Myocyte (in vitro differentiated cells): Measurements from ENCODE around the gene ZNF318. TPM values are rescaled to one million over a fixed set of nuclear protein-coding genes. Genes with fewer than 3 reads are reported as not detected.
"Not testable (repeated sequence)": the region's sequence is repeated elsewhere in the genome, so short reads cannot be mapped to it uniquely, and the experiment has no call there.

Experiments
- DNase-seq: peaks from one replicate; pipeline ENCODE4 v3.0.0-alpha.2; 2012; ENCODE audit warnings: low read depth
- total RNA-seq: library from RNA; depleted of rRNA; stranded (reverse); fragments of >200 nt; gene quantifications from 2 replicates; pipeline ENCODE4 v1.2.3, GENCODE V29; 2014

The ZNF318 gene
- total RNA-seq, 1 donor from 2014 or later, result 14.4 TPM

DNA sequence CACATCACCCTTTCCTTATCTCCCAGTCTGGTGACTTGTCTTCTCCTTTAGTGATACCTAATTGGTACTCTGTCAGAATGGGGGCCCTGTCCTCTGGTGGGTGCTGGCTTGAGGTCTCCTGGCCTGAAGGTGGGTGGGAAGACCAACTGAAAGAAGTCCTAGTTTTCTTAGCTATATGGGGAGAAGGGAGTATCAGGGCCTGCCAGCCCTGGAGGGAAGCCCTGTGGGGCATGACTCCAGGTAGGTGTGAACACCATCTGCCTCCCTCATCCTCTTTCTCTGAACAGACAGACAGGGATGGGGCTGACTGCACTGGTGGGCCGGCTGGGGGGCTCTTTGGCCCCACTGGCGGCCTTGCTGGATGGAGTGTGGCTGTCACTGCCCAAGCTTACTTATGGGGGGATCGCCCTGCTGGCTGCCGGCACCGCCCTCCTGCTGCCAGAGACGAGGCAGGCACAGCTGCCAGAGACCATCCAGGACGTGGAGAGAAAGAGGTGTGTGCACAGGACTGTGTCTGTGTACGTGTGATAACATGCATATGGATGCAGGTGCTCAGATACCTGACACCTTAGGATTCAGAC is 65.6 kb downstream of the ZNF318 start:
- no peak for DNase-seq

DNA sequence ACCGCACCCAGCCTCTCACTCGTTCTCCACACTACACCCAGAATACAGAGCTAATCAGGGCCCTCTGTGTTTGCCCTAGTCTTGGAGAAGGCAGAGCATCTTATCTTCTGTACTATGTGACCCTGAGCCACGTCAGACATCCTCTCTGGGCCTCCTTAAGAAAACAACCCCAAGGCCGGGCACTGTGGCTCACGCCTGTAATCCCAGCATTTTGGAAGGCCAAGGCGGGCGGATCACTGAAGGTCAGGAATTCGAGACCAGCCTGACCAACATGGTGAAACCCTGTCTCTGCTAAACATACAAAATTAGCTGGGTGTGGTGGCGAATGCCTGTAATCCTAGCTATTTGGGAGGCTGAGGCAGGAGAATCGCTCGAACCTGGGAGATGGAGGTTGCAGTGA is 66.4 kb downstream of the ZNF318 start:
- DNase-seq, result not testable (repeated sequence)

DNA sequence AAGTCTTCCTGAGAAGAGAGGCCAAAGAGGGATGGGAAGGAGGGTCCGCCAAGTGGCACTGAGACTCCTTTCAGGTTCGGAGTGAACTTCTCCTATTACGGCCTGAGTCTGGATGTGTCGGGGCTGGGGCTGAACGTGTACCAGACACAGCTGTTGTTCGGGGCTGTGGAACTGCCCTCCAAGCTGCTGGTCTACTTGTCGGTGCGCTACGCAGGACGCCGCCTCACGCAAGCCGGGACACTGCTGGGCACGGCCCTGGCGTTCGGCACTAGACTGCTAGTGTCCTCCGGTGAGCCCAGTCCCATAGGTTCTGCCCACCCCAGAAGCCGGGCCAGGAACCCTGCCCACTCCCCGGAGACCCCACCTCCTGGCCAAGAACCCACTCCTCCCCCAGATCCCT is 67.3 kb downstream of the ZNF318 start:
- DNase-seq, result no peak

DNA sequence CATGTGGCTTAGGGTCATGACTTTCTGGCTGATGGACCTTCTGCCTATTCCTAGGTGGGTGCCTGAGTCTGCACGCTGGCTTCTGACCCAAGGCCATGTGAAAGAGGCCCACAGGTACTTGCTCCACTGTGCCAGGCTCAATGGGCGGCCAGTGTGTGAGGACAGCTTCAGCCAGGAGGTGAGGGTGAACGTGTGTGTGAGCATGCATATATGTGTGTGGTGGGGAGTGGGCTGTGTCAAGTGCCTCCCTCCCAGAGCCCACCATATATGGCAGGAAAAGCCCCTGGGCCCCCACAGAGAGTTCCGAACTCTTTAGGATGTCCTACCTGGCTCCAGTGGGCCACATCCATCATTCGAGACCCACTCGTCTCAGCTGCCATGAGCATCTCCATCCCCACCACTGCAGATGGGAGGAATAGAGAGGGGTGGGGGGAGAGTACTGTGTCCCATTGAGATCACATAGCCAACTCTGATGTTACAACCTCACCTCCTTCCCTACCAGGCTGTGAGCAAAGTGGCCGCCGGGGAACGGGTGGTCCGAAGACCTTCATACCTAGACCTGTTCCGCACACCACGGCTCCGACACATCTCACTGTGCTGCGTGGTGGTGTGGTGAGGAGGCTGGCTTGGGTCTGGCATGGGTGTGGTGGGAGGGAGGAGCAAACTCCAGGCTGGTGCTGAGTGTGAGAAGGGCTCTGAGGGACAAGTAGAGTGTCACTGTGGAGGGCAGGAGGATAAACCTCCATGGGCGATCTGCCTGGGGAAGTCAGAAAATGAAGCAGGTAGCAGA is 68.2 kb downstream of the ZNF318 start:
- no peak for DNase-seq

DNA sequence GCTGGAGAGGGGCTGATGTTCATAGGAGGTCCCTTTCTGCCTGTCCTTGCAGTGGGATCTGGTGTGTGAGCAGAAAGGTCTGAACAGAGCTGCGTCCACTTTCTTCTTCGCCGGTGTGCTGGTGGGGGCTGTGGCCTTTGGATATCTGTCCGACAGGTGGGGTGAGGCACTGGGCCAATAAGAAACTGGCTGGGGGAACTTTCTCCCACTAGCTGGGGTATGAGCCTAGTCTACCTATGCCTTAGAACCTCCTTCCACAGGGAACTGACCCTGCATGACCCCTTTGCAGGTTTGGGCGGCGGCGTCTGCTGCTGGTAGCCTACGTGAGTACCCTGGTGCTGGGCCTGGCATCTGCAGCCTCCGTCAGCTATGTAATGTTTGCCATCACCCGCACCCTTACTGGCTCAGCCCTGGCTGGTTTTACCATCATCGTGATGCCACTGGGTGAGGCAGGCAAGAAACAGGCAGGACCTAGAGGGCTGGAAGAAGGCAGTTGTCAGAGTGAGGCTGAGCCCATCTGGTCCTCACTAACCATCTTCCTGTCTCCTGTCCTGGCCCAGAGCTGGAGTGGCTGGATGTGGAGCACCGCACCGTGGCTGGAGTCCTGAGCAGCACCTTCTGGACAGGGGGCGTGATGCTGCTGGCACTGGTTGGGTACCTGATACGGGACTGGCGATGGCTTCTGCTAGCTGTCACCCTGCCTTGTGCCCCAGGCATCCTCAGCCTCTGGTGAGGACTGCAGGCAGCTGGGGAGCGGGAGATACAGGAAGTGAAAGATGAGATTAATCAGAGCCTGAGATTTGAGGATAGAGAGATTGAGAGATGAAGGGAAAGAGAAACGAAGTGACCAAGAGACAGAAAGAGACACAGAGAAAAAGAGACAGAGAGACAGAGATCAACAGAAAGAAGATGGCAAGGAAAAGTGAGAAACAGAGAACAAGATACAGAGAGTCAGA is 69.8 kb downstream of the ZNF318 start:
- DNase-seq, result no peak

DNA sequence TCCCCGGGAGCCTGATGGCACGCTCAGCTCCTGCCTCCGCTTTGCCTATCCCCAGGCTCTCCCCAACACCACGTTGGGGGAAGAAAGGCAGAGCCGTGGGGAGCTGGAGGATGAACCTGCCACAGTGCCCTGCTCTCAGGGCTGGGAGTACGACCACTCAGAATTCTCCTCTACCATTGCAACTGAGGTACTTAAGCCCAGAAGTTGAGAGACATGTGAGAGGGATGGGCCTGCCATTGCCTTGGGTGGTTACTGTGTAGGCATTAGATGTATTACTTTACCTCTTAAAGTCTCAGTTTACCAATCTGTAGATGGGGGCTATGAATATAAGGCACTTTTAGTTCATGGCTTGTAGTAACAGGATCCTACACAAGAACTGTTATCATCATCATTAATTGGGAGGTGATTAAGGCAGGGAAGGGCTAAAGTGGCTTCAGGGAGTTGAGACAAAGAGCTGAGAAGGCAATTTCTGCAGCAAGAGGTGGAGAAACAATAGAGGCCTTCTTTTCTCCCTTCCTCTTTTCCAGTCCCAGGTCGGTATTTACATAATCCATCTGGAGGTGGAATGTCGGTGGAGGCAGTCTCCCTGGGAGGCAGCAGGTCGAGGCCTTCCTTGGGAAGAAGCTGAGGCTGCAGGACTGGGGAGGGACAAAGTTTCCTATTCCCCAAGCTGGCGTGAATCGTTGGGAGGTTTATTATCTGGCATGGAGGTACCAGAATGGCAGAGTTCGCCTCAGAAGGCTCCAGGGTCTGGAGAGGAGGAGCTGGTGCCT is 70.7 kb downstream of the ZNF318 start:
- no peak for DNase-seq

DNA sequence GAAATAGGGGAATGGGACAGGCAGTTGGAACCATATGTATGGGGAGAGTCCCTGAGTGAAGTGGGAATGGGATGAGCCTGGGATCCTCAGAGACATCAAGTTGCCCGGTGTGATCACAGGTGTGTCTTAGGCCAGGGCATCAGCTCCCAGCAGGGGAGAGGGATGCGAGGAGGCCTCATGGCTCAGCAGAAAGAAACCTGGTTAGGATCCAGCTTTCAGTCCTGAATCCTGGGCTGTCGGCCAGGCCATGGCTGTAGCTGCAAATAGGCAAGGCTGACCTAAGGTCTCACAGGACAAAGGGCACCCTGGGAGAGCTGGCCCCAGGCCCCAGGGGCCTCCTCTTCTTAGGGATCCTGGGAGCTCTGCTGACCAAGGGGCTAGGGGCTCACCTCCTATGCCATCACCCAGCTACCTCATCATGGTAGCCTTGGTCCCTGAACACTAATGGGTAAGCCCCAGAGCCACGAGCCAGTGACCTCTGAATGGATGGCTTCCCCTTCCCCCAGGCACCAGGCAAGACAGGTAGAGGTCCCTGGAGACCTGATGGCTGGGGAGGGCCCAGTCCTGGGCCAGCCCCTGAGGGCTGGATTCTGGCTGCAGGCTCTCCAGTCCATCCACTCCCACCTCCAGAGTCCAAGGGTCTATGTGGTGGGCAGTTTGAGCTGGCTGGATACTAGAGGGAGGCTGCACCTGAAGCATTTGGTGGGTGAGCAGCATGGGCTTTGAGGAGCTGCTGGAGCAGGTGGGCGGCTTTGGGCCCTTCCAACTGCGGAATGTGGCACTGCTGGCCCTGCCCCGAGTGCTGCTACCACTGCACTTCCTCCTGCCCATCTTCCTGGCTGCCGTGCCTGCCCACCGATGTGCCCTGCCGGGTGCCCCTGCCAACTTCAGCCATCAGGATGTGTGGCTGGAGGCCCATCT is 71.5 kb downstream of the ZNF318 start, which contains the start of gene SLC22A7:
Gene SLC22A7 (plus strand): TSS at position 617 of the 921 bp plus-strand sequence. CDS start 99 bp downstream, at position 716.
- DNase-seq, result no peak

DNA sequence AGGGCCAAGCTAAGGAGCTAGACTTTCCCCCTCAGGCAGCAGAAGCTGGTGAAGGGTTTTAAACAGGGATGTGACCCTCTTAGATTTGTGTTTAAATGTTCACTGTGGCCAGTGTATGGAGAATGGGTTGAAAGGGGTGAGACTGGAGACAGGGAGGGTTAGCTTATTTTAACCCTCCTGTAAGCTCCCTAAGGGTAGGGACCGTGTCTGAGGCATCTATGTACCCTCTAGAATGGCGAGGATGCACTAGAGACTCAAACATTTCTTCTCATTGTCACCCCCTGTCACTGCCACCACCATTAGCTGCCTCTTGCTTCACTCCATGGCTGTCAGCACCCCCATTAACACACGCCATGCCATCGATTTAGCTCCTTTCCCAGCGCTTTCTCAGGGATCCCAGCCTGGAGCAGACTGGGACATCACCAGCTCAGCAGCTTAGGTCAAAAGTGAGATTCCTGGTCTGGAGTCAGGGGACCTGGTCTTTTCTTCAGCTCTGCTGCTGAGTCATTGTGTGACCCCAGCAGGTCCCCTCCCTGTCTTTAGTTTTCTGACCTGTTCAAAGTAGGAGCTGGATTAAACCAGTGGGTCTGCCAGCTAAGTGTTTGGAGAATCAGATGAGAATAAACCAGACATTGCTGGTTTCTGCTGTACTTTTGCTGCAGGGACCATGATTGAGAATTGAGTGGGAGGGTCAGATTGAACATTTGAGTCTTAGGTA is 72.5 kb downstream of the ZNF318 start:
- DNase-seq, result no peak

DNA sequence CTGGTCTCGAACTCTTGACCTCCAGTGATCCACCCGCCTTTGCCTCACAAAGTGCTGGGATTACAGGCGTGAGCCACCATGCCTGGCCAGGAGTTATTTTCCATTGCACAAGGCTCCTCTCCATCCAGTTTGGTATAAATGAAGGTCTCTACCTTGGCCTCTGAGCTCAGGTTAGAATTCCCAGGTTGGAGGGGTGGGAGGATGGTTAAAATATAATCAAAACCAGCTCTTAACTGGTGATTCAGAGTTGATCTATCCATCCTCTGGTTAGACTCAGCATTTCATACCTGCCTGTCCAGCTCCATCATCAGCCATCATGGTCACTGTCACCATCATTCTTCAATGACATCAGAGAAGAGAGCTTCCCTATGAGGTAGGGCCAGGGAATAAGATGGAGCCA is 74.0 kb downstream of the ZNF318 start:
- DNase-seq, result no peak

DNA sequence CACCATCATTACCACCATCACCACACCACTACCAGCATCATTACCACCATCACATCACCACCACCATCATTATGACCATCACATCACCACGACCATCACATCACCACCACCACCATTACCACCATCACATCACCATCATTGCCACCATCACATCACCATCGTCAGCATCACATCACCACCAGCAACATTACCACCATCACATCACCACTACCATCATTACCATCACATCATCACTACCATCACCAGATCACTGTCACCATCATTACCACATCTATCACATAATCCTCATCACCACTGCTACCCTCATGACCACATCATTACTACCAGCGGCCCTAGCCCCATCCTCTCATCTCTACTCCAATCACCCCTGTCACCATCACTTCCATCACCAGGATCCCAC is 74.9 kb downstream of the ZNF318 start:
- DNase-seq, result no peak

DNA sequence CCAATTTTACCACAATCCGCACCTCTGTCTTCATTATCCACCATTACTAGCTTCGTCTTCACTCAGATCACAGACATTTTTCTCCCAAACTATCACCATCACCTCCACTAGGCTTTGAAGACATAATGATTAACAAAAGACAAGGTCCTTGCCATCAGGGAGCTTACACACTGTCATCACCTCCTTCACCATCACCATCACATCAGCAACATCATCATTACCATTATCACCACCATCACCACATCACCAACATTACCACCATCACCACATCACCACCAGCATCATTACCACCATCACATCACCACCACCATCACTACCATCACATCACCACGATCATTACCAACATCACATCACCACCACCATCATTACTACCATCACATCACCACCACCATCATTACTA is 75.7 kb downstream of the ZNF318 start:
- no peak for DNase-seq

DNA sequence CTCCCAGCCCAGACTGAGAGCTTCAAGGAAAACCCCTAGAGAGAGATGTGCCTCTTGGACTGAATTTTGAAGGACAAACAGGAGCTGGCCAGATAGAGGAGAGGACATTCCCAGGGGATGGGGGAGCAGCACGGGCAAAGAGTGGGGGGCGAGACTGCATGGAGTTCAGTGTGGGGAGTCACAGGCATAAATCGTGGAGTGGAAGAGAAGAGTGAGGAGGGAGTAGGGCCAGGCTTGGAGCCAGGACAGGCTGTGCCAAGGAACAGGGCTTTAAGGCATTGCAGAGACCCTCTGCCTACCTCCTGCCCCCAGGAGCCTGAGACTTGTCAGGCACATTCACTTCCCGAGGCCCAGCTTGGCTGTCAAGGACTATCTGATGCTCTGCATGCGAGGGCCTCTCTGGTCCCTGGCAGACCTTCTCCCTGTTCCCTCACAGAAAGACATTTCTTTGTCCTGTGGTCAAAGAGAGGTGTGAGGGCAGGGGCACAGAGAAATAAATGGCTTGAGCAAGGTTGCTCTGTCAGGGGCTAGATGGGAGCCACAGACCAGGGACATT is 76.6 kb downstream of the ZNF318 start:
- no peak for DNase-seq

DNA sequence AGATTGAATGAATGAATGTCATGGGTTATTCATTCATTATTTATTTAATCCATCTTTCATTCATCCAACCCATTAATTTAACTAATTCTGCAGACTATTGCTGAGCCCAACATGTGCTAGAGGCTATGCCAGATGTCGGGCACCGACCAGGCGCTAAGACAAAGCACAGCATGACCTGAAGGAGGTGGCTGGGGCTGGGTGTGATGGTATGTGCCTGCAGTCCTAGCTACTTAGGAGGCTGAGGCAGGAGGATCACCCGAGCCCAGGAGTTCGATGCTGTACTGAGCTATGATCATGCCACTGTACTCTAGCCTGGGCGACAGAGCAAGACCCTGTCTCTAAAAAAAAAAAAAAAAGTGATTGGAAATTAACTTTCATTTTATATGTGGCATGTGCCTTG is 77.1 kb downstream of the ZNF318 start:
- DNase-seq, result no peak

DNA sequence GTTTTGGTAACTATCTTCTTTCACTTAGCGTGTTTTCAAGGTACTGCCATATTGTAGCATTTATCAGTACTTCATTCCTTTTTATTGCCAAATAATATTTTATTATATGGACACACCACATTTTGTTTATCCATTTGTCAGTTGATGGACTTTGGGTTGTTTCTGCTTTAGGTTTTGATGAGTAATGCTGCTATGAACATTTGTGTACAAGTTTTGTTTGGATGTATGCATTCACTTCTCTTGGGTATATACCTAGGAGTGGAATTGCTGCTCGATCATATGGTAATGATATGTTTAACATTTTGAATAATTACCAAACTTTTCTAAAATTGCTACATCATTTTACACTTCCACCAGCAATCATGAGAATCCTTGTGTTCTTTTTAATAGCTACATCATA is 77.7 kb downstream of the ZNF318 start:
- no peak for DNase-seq

DNA sequence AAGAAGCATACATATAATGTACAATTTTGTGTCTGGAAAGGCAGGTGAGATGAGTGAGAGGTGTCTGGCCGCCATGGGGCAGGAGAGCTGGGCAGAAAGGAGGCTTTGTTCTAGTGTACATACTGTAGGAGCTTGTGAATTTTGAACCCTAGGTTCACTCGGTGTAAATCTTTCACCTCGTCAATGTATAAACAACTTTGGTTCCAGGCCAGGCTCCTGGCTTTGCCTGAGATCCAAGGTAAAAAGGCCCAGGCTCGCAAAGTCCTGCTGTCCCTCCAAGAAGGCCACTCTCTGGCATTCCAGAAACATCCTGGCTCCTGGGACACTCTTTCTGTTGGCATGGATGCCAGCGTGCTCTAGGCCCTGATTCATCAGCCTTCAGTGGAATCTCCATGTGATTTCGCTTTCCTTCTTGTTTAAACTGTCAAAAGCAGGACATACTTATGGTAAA is 78.5 kb downstream of the ZNF318 start:
- no peak for DNase-seq

DNA sequence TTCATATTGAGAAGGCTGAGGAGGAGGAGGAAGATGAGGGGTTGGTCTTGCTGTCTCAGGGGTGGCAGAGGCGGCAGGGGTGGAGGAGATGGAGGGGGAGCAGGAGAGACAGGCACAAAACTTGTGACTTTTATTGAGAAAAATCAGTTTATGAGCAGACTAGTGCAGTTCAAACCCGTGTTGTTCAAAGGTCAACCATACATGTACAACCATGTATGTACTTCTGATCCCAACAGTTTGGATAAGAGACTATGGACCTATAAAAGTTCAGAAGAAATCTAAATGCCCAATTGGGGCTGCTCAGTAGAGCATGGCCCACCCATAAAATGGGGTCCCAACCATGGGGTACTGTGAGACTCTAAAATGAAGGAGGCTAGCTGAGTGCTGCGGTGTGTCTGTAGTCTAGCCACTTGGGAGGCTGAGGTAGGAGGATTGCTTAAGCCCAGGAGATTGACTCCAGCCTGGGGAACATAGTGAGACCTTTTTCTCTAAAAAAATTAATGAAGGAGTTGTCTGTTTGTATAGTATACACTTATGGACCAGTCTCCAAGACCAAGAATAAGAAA is 79.0 kb downstream of the ZNF318 start:
- no peak for DNase-seq

DNA sequence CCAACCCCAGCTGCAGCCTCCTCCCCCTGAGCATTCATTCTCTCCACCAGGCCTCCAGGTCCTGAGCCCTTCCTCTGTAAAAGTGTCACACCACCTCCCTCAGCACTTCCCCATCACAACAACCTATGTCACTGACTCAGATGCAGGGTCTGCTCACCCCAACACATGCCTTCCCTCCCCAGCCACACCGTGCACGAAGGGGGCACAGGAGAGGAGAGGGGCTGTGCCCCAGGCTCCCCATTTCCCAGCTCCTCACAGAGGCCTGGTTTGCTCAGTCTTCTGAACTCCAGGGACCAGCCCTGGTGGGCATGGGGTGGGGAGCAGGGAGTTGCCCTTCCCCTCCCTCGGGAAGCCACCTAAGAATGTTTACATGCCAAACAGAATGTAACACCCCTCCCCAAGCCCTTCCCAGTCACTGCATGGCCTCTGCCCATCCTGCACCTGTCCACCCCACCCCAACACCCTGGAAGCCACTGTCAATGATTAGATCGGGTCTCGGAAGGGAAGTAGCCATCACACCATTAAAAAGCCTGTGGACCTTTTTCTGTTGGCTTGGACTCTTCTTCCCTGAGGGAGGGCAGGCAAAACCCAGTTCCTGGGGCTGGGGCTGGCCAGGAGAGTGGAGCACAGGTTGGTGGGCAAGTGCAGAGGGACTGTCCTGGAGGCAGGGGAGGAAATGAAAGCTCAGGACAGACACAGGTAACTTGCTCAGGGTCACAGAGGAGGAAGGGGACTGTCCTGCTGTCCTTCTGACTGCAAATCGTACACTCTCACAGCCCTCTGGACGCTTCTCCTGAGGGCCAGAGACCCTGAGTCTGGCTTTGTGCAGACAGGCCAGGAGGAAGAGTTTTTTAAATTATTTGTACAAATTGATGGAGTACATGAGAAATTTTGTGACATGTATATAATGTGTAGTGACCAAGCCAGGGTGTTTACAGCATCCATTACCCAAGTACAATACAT is 81.4 kb downstream of the ZNF318 start:
- DNase-seq, result no peak
